PFSK-1 (cell line): ENCODE measurements around the gene USH2A.

Experiments used
- FOXP2 ChIP-seq: optimal IDR thresholded peaks from 2 replicates; pipeline ENCODE3; 2011; ENCODE audit warnings: borderline replicate concordance, control low read depth, inconsistent platforms; ENCODE audit not compliant: insufficient read depth; ENCODE audit errors: extremely low read length, extremely low read depth
- POLR2AphosphoS5 ChIP-seq: IDR thresholded peaks from 2 replicates; pipeline ENCODE4 v1.6.1; 2012; ENCODE audit warnings: low read depth, mild to moderate bottlenecking, control low read depth, low read length, moderate library complexity
- REST ChIP-seq, 2 experiments: IDR thresholded peaks; 2 replicates each; pipeline versions ENCODE4 v1.6.1 to v1.8.0; 2011 to 2012; ENCODE audit warnings: low read depth in 2 of 2, low read length in 2 of 2, control low read depth in 1 of 2, inconsistent platforms in 1 of 2, mild to moderate bottlenecking in 1 of 2, moderate library complexity in 1 of 2; ENCODE audit not compliant: insufficient read depth in 1 of 2
- SIN3A ChIP-seq: IDR thresholded peaks from 2 replicates; pipeline ENCODE4 v1.6.1; 2012; ENCODE audit warnings: mild to moderate bottlenecking, low read length, moderate library complexity, borderline replicate concordance; ENCODE audit not compliant: insufficient read depth
- TAF1 ChIP-seq: IDR thresholded peaks from 2 replicates; pipeline ENCODE4 v1.6.1; 2012; ENCODE audit warnings: low read length, control low read depth, borderline replicate concordance; ENCODE audit not compliant: insufficient read depth

The USH2A gene

DNA sequence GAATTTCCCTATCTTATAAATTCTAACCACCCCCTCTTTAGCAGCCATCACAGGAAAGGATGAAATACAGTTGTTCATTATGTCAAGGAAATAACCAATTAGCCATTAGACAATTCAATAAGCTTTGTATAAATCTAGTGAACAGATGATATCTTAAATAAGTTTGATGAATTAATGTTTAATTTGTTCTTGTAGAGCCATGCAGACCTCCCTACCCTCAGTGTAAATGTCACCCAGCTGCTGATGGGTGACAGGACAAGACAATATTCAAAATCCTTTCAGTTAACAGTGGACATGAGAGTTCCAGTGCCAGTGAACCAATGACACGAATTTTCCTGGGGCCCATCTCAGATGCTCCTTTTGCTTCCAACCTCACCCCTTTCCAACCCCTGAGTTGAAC is 460.2 kb downstream of the USH2A start:
- TF ChIP-seq FOXP2 (no peak), SIN3A (no peak), REST (IDR thresholded peaks at IDR 0.05; ENCODE audit: insufficient read depth in 1 of 2, low read depth in 2 of 2, low read length in 2 of 2) (no peak), POLR2AphosphoS5 (no peak), TAF1 (no peak)

- TF ChIP-seq FOXP2: no peak
- no peak for TF ChIP-seq TAF1
- no peak for TF ChIP-seq POLR2AphosphoS5
- no peak for TF ChIP-seq SIN3A
- TF ChIP-seq REST (IDR thresholded peaks at IDR 0.05; ENCODE audit: insufficient read depth in 1 of 2, low read depth in 2 of 2, low read length in 2 of 2): no peak
Measured at GRCh38 chr1:215958841-215959240, 464.4 kb downstream of the USH2A start.

DNA sequence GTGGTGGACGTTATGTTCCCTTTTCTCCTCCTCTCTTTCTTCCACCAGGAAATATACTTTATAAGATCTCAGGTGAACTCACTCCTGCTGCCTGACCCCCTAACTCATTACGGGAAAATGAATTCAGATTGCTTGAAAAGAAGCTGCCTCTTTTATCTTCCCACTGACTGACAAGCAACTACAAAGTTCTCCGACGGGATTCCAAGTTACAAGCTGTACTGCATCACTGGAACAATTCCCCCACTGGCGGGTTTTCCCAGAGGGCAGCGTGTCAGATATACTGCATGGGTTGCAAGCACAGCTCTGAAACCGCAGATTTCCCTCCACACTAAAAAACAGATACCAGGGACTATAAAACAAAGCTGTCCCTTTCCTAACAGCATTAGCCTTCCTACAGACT is 465.6 kb downstream of the USH2A start:
- no peak for TF ChIP-seq POLR2AphosphoS5
- no peak for TF ChIP-seq REST (IDR thresholded peaks at IDR 0.05; ENCODE audit: insufficient read depth in 1 of 2, low read depth in 2 of 2, low read length in 2 of 2)
- no peak for TF ChIP-seq TAF1
- no peak for TF ChIP-seq FOXP2
- no peak for TF ChIP-seq SIN3A

DNA sequence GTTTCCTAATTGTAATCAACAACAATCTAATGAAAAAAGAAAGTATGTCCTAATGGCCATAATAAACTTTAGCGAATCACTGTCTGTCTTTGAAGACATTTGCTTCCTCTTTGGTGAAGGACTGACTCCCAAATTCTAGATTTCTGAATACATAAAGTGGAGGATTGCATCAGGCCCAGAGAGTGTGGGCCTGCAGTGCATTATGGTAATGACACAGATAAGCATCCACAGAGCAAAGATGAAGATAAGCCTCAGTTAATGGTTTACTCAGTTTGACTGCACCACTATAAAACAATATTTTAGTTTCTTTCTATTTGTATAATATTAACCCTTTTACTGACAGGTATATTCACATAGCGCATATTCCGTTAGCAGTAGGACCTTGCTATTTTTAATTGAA is 490.7 kb downstream of the USH2A start:
- no peak for TF ChIP-seq POLR2AphosphoS5
- no peak for TF ChIP-seq FOXP2
- TF ChIP-seq SIN3A: no peak

GRCh38 chr1:215926670-215927069 is 496.6 kb downstream of the USH2A start:
- TF ChIP-seq TAF1 (no peak), REST (IDR thresholded peaks at IDR 0.05; ENCODE audit: insufficient read depth in 1 of 2, low read depth in 2 of 2, low read length in 2 of 2) (no peak), SIN3A (no peak), FOXP2 (no peak), POLR2AphosphoS5 (no peak)
